Fibroblast of mammary gland (primary cell): ENCODE data around the gene PYM1.

Experiments used
- DNase-seq: peaks from one replicate; pipeline ENCODE4 v3.0.0-alpha.2; 2010; ENCODE audit warnings: low read depth
- H3K4me3 ChIP-seq: 2 replicates; pipeline ENCODE4 v1.5.1; 2011; ENCODE audit warnings: low read depth, mild to moderate bottlenecking, low read length, moderate library complexity; ENCODE audit not compliant: control insufficient read depth
- TF ChIP-seq, protein P1 (sequence below): conservative IDR thresholded peaks from 2 replicates; pipeline ENCODE4 v1.5.1; 2011; ENCODE audit warnings: low read depth, low read length, inconsistent platforms; ENCODE audit not compliant: control insufficient read depth, insufficient read depth

PYM1 gene

DNA sequence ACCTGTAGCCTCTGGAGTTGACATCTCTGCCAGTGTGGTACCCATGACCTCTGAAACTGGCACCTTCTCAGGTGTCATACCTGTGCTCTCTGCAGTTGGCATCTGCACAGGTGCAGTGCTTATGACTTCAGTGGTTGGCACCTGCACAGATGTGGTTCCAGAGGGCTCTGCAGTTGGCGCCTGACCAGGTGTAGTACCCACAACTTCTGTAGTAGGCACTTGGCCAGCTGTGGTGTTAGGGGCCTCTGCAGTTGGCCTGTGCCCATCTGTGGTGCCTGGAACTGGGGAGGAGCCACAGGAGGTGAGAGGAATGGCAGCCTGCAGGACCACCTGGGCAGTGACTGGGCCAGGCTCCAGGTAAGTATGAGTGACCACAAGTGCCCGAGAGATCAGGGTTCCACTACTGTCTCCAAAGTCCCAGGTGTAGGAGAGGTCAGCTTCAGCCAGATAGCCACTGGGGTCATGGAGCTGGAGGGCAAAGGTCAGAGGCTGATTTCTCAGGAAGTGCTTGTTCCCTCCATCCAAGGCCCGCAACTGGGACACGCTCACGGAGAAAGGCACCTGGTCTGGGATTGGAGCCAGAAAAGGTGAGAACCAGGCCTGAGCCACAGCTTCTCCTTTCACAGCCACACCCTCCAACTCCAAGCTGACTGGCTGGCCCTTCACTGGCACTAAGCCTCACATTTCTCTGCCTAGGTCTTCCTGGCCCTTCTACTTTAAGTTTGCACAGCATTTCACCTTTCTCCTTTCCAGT, 29.6 kb upstream of the PYM1 start:
- TF ChIP-seq, protein P1, sequence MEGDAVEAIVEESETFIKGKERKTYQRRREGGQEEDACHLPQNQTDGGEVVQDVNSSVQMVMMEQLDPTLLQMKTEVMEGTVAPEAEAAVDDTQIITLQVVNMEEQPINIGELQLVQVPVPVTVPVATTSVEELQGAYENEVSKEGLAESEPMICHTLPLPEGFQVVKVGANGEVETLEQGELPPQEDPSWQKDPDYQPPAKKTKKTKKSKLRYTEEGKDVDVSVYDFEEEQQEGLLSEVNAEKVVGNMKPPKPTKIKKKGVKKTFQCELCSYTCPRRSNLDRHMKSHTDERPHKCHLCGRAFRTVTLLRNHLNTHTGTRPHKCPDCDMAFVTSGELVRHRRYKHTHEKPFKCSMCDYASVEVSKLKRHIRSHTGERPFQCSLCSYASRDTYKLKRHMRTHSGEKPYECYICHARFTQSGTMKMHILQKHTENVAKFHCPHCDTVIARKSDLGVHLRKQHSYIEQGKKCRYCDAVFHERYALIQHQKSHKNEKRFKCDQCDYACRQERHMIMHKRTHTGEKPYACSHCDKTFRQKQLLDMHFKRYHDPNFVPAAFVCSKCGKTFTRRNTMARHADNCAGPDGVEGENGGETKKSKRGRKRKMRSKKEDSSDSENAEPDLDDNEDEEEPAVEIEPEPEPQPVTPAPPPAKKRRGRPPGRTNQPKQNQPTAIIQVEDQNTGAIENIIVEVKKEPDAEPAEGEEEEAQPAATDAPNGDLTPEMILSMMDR = no peak
- H3K4me3 ChIP-seq = no peak overlapping the region
- DNase-seq = no peak

- no peak overlapping the region for H3K4me3 ChIP-seq
- TF ChIP-seq, protein P1 = peak; percentile 49
- peak; percentile 71 for DNase-seq
These were observed 28.3 kb upstream of the PYM1 start for GRCh38 chr12:55955800-55956508.

- H3K4me3 ChIP-seq = no peak overlapping the region
- TF ChIP-seq, protein P1 = no peak
- DNase-seq = no peak
These were observed 27.6 kb upstream of the PYM1 start for GRCh38 chr12:55955344-55955743.

GRCh38 chr12:55946553-55946952, 18.9 kb upstream of the PYM1 start:
- no peak overlapping the region for H3K4me3 ChIP-seq
- DNase-seq = no peak
- TF ChIP-seq, protein P1 = no peak

- H3K4me3 ChIP-seq = no peak overlapping the region
- TF ChIP-seq, protein P1 = no peak
- DNase-seq = no peak
These were observed 15.0 kb upstream of the PYM1 start for GRCh38 chr12:55942577-55943136.

- no peak for DNase-seq
- H3K4me3 ChIP-seq = no peak overlapping the region
- TF ChIP-seq, protein P1 = no peak
These were observed 14.4 kb upstream of the PYM1 start for GRCh38 chr12:55942055-55942454.
